ENCODE measurements around the gene PELI2.
A peak's percentile ranks its signal among the peaks of the same experiment; 100 is the strongest.

The PELI2 gene

GRCh38 chr14:56133547-56133946 is 15.3 kb downstream of the PELI2 start:
- H3K4me3 ChIP-seq (ENCODE audit: severe bottlenecking) = no peak overlapping the region
- no peaks in the 10 kb centered on the region for H3K9me3 ChIP-seq (ENCODE audit: severe bottlenecking)
- DNase-seq (ENCODE audit: low spot score) = no peak
- peak; percentile 49; the same call in 2 of the 3 replicates for ATAC-seq (ENCODE audit: low read depth)
- H3K4me1 ChIP-seq (ENCODE audit: insufficient read depth, poor library complexity, severe bottlenecking) = no peaks in the 10 kb centered on the region
- TF ChIP-seq, protein P1, sequence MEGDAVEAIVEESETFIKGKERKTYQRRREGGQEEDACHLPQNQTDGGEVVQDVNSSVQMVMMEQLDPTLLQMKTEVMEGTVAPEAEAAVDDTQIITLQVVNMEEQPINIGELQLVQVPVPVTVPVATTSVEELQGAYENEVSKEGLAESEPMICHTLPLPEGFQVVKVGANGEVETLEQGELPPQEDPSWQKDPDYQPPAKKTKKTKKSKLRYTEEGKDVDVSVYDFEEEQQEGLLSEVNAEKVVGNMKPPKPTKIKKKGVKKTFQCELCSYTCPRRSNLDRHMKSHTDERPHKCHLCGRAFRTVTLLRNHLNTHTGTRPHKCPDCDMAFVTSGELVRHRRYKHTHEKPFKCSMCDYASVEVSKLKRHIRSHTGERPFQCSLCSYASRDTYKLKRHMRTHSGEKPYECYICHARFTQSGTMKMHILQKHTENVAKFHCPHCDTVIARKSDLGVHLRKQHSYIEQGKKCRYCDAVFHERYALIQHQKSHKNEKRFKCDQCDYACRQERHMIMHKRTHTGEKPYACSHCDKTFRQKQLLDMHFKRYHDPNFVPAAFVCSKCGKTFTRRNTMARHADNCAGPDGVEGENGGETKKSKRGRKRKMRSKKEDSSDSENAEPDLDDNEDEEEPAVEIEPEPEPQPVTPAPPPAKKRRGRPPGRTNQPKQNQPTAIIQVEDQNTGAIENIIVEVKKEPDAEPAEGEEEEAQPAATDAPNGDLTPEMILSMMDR (IDR thresholded peaks at IDR 0.05; ENCODE audit: poor library complexity, severe bottlenecking) = no peak
- no peak overlapping the region for H3K27ac ChIP-seq (ENCODE audit: poor library complexity, severe bottlenecking)
- no peaks in the 10 kb centered on the region for H3K36me3 ChIP-seq (ENCODE audit: low read depth)
- H3K27me3 ChIP-seq (ENCODE audit: insufficient read depth, poor library complexity, severe bottlenecking) = peaks cover 38% of the 10 kb centered on the region

GRCh38 chr14:56135001-56135400 is 16.8 kb downstream of the PELI2 start:
- no peaks in the 10 kb centered on the region for H3K4me1 ChIP-seq (ENCODE audit: insufficient read depth, poor library complexity, severe bottlenecking)

GRCh38 chr14:56135668-56136067 is 17.5 kb downstream of the PELI2 start:
- ATAC-seq (ENCODE audit: low read depth) = no peak
- no peak for DNase-seq (ENCODE audit: low spot score)
- TF ChIP-seq, protein P1 (IDR thresholded peaks at IDR 0.05; ENCODE audit: poor library complexity, severe bottlenecking) = no peak
- Histone ChIP-seq H3K4me1 (ENCODE audit: insufficient read depth, poor library complexity, severe bottlenecking) (no peaks in the 10 kb centered on the region), H3K27ac (ENCODE audit: poor library complexity, severe bottlenecking) (no peak overlapping the region), H3K9me3 (ENCODE audit: severe bottlenecking) (no peaks in the 10 kb centered on the region), H3K27me3 (ENCODE audit: insufficient read depth, poor library complexity, severe bottlenecking) (peaks cover 38% of the 10 kb centered on the region), H3K36me3 (ENCODE audit: low read depth) (no peaks in the 10 kb centered on the region), H3K4me3 (ENCODE audit: severe bottlenecking) (no peak overlapping the region)

More at GRCh38 chr14:56135001-56135400, 16.8 kb downstream of the PELI2 start:
- Histone ChIP-seq H3K36me3 (ENCODE audit: low read depth) (no peaks in the 10 kb centered on the region), H3K27ac (ENCODE audit: poor library complexity, severe bottlenecking) (no peak overlapping the region), H3K27me3 (ENCODE audit: insufficient read depth, poor library complexity, severe bottlenecking) (peaks cover 38% of the 10 kb centered on the region), H3K9me3 (ENCODE audit: severe bottlenecking) (no peaks in the 10 kb centered on the region), H3K4me3 (ENCODE audit: severe bottlenecking) (no peak overlapping the region)
- TF ChIP-seq, protein P1 (IDR thresholded peaks at IDR 0.05; ENCODE audit: poor library complexity, severe bottlenecking) = no peak
- ATAC-seq (ENCODE audit: low read depth) (no peak), DNase-seq (ENCODE audit: low spot score) (no peak)

GRCh38 chr14:56136571-56137452 is 18.6 kb downstream of the PELI2 start:
- Histone ChIP-seq H3K4me1 (ENCODE audit: insufficient read depth, poor library complexity, severe bottlenecking) (no peaks in the 10 kb centered on the region), H3K4me3 (ENCODE audit: severe bottlenecking) (no peak overlapping the region), H3K27ac (ENCODE audit: poor library complexity, severe bottlenecking) (no peak overlapping the region), H3K27me3 (ENCODE audit: insufficient read depth, poor library complexity, severe bottlenecking) (peaks cover 33% of the 10 kb centered on the region), H3K36me3 (ENCODE audit: low read depth) (no peaks in the 10 kb centered on the region), H3K9me3 (ENCODE audit: severe bottlenecking) (no peaks in the 10 kb centered on the region)
- TF ChIP-seq, protein P1 (IDR thresholded peaks at IDR 0.05; ENCODE audit: poor library complexity, severe bottlenecking) = no peak
- DNase-seq (ENCODE audit: low spot score) = no peak
- ATAC-seq (ENCODE audit: low read depth) = no peak

DNA sequence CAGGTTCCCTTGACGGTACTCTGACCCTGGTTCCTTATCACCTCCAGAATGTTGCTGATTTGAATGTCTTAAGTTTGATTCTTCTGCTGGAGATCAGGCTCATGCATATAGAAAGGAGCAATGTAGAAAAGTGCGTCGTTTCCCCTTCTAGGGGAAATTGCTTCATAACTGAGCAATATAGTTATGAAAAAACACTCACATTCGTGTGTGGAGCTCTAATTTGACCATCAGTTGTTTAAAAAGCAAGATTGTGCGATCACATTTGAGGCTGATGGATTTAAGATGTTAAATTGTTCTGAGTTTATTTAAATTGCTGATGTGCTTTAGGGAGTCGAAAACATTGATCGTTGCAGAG is 19.2 kb downstream of the PELI2 start:
- ATAC-seq (ENCODE audit: low read depth) = no peak
- H3K4me3 ChIP-seq (ENCODE audit: severe bottlenecking) = no peak overlapping the region
- H3K4me1 ChIP-seq (ENCODE audit: insufficient read depth, poor library complexity, severe bottlenecking) = no peaks in the 10 kb centered on the region
- H3K27me3 ChIP-seq (ENCODE audit: insufficient read depth, poor library complexity, severe bottlenecking) = peaks cover 33% of the 10 kb centered on the region
- no peaks in the 10 kb centered on the region for H3K9me3 ChIP-seq (ENCODE audit: severe bottlenecking)
- no peaks in the 10 kb centered on the region for H3K36me3 ChIP-seq (ENCODE audit: low read depth)
- DNase-seq (ENCODE audit: low spot score) = no peak
- no peak overlapping the region for H3K27ac ChIP-seq (ENCODE audit: poor library complexity, severe bottlenecking)
- TF ChIP-seq, protein P1 (IDR thresholded peaks at IDR 0.05; ENCODE audit: poor library complexity, severe bottlenecking) = no peak

Measured in RWPE2 (cell line).